RWPE2 (cell line): ENCODE measurements around the gene MAK.
"Not testable (repeated sequence)": the region's sequence is repeated elsewhere in the genome, so short reads cannot be mapped to it uniquely, and the experiment has no call there.

Source experiments
- ATAC-seq: fragments of 200-7000 bp; cut with Tn5 transposase; 3 replicates; pipeline ENCODE4 v1.9.1; 2021; ENCODE audit warnings: low read depth
- DNase-seq: peaks from one replicate; pipeline ENCODE4 v3.0.0-alpha.2; 2020; ENCODE audit warnings: low spot score
- H3K27ac ChIP-seq: fragments of 450-650 bp; 2 replicates; pipeline ENCODE4 v1.5.1; 2017; ENCODE audit warnings: mild to moderate bottlenecking; ENCODE audit not compliant: poor library complexity, severe bottlenecking
- H3K27me3 ChIP-seq: fragments of 250-450 bp; sonication (Bioruptor Pico); 2 replicates; pipeline ENCODE4 v1.5.1; 2021; ENCODE audit warnings: mild to moderate bottlenecking, moderate library complexity; ENCODE audit not compliant: insufficient read depth, poor library complexity, severe bottlenecking
- H3K36me3 ChIP-seq: fragments of 250-450 bp; sonication (Bioruptor Pico); 2 replicates; pipeline ENCODE4 v1.5.1; 2020; ENCODE audit warnings: low read depth, mild to moderate bottlenecking, moderate library complexity
- H3K4me1 ChIP-seq: fragments of 250-450 bp; sonication (Bioruptor Pico); 2 replicates; pipeline ENCODE4 v1.5.1; 2021; ENCODE audit warnings: mild to moderate bottlenecking, moderate library complexity; ENCODE audit not compliant: insufficient read depth, poor library complexity, severe bottlenecking
- H3K4me3 ChIP-seq: fragments of 250-450 bp; sonication (Bioruptor Pico); 2 replicates; pipeline ENCODE4 v1.5.1; 2021; ENCODE audit warnings: mild to moderate bottlenecking, moderate library complexity; ENCODE audit not compliant: severe bottlenecking
- H3K9me3 ChIP-seq: fragments of 250-450 bp; sonication (Bioruptor Pico); 2 replicates; pipeline ENCODE4 v1.5.1; 2021; ENCODE audit warnings: mild to moderate bottlenecking, moderate library complexity; ENCODE audit not compliant: severe bottlenecking
- CTCF ChIP-seq: fragments of 450-650 bp; IDR thresholded peaks from one replicate; pipeline ENCODE4 v1.5.1; 2017; ENCODE audit warnings: mild to moderate bottlenecking, moderate library complexity; ENCODE audit not compliant: poor library complexity, severe bottlenecking

The MAK gene

DNA sequence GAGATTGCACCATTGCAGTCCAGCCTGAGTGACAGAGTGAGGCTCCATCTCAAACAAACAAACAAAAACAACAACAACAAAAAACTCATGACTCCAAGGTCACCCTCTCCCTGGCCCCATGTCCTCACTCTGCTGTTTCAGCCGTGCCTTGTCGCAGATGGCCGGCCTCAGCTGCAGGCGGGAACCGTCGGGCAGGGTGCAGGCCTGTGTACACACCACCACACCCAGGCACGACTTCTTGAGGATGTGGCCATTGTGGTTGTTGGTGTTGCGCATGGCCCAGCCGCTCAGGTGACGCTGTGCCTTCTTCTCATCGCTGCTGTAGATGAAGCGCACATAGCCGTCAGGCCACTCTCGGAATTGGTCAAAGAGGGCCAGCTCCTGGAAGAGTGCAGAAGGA is 38.7 kb upstream of the MAK start:
- peaks cover 14% of the 10 kb centered on the region for H3K27me3 ChIP-seq
- TF ChIP-seq CTCF: no peak
- no peak overlapping the region for H3K4me3 ChIP-seq
- no peak overlapping the region for H3K27ac ChIP-seq
- no peaks in the 10 kb centered on the region for H3K9me3 ChIP-seq
- no peak for DNase-seq
- peaks cover 5% of the 10 kb centered on the region for H3K4me1 ChIP-seq
- ATAC-seq: no peak
- no peaks in the 10 kb centered on the region for H3K36me3 ChIP-seq

DNA sequence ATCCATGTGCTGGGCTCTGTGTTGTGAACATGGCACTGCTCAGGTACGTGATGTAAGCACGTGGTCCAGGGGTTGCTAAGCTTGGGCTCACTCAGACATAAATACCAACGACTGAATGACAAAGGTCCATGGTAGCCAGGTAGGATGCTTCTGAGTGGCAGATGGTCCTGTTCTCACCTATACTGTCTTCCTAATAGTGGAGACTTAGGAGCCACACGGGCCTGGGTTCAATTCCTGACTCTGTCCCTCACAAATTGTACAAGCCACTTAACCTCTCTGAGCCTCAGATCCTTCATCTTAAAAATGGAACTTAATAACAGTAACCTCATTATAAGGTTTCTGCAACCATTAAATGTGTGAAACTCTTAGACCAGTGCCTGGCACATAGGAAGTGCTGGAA is 36.7 kb upstream of the MAK start:
- Histone ChIP-seq H3K27ac (no peak overlapping the region), H3K27me3 (no peaks in the 10 kb centered on the region), H3K4me3 (no peak overlapping the region), H3K9me3 (no peaks in the 10 kb centered on the region), H3K36me3 (no peaks in the 10 kb centered on the region), H3K4me1 (peaks cover 5% of the 10 kb centered on the region)
- no peak for TF ChIP-seq CTCF
- DNase-seq (no peak), ATAC-seq (no peak)

DNA sequence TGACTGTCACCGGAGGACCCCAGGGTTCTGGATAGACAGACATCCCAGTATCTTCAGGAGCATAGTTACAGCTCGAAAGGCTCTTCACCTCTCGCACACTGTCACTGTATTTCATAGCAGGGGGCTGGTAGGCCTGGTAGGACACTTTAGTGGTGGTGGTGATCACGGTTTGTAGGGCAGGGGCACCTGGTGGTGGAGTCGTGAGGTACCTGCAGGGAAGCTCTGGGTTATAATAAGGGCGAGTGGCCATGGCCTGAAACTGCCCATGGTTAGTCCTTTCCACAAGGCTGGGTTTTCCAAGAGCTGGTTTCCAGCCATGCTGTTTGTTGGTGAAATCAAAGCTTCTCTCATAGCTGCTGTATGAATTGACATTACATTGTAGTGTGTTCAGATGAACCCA is 35.9 kb upstream of the MAK start:
- Histone ChIP-seq H3K27ac (no peak overlapping the region), H3K4me1 (peaks cover 5% of the 10 kb centered on the region), H3K4me3 (no peak overlapping the region), H3K27me3 (no peaks in the 10 kb centered on the region), H3K36me3 (no peaks in the 10 kb centered on the region), H3K9me3 (no peaks in the 10 kb centered on the region)
- TF ChIP-seq CTCF: no peak
- no peak for ATAC-seq
- no peak for DNase-seq

GRCh38 chr6:10873374-10873773 is 35.0 kb upstream of the MAK start:
- Histone ChIP-seq H3K27me3 (no peaks in the 10 kb centered on the region), H3K27ac (no peak overlapping the region), H3K4me3 (no peak overlapping the region), H3K4me1 (peaks cover 5% of the 10 kb centered on the region), H3K36me3 (no peaks in the 10 kb centered on the region), H3K9me3 (no peaks in the 10 kb centered on the region)
- DNase-seq (no peak), ATAC-seq (peak; percentile 56; the same call in 2 of the 3 replicates)
- no peak for TF ChIP-seq CTCF

- ATAC-seq: no peak
- no peaks in the 10 kb centered on the region for H3K36me3 ChIP-seq
- H3K4me3 ChIP-seq: no peak overlapping the region
- TF ChIP-seq CTCF: no peak
- no peaks in the 10 kb centered on the region for H3K27me3 ChIP-seq
- no peaks in the 10 kb centered on the region for H3K4me1 ChIP-seq
- no peaks in the 10 kb centered on the region for H3K9me3 ChIP-seq
- DNase-seq: no peak
- H3K27ac ChIP-seq: no peak overlapping the region
These were observed 29.6 kb upstream of the MAK start for GRCh38 chr6:10867952-10868351.

GRCh38 chr6:10866709-10867108 is 28.4 kb upstream of the MAK start:
- ATAC-seq, DNase-seq, H3K36me3 ChIP-seq: not testable (repeated sequence)

GRCh38 chr6:10863031-10863430 is 24.7 kb upstream of the MAK start:
- H3K4me3 ChIP-seq, H3K4me1 ChIP-seq, H3K27me3 ChIP-seq, H3K36me3 ChIP-seq, H3K9me3 ChIP-seq, ATAC-seq, DNase-seq, H3K27ac ChIP-seq: not testable (repeated sequence)

More at GRCh38 chr6:10866709-10867108, 28.4 kb upstream of the MAK start:
- H3K27me3 ChIP-seq, H3K9me3 ChIP-seq, H3K27ac ChIP-seq, H3K4me1 ChIP-seq, H3K4me3 ChIP-seq: not testable (repeated sequence)
